CD4-positive, alpha-beta T cell treated with Interleukin-15 for 4 hours (primary cell): ENCODE results near the gene TXLNG.
"Not testable (repeated sequence)": the region's sequence is repeated elsewhere in the genome, so short reads cannot be mapped to it uniquely, and the experiment has no call there.

ENCODE experiments used
- DNase-seq: peaks from one replicate; pipeline ENCODE4 v3.0.0-alpha.2; 2020; ENCODE audit warnings: low spot score

The TXLNG gene

GRCh38 chrX:16786139-16786790 lies at the start of gene TXLNG:
Gene TXLNG (plus strand): TSS chrX:16786466. CDS start chrX:16786488, 22 bp downstream.
- peak; percentile 95 for DNase-seq

DNA sequence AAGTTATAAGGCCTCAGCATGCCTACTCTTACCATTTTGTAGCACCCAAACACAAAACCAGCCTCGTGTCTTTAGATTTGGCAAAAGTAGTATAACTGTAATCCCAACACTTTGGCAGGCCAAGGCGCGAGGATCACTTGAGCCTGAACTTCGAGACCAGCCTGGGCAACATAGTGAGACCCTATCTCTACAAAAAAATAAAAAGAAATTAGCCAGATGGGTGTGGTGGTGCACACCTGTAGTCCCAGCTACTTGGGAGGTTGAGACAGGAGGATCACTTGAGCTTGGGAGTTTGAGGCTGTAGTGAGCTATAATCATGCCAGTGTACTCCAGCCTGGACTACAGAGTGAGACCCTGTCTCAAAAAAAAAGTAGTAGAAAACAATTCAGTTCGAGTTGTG lies 49.2 kb upstream of the TXLNG start:
- DNase-seq = no peak

- no peak for DNase-seq
Observed at GRCh38 chrX:16739574-16739973, 46.7 kb upstream of the TXLNG start.

GRCh38 chrX:16743604-16744325 lies 42.5 kb upstream of the TXLNG start:
- no peak for DNase-seq

DNA sequence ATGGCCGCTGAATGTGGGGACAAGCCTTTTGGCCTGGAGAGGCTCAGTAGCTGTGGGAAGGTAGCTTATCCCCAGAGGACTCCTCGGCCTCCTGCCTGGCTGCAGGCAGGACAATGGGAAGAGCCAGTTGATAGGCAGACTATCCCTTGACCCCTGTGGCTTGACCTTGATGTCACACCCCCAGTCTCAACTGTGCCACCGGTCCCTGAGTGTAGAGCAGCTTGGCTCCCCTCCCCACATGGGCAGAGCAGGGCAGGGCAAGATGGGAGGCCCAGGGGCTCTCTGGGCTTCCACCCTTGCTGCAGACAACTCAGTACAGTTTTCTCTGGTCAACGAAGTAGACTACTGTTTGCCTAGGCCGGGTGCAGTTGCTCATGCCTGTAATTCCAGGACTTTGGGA lies 41.2 kb upstream of the TXLNG start:
- DNase-seq = no peak

GRCh38 chrX:16745659-16746058 lies 40.6 kb upstream of the TXLNG start:
- no peak for DNase-seq

- DNase-seq = no peak
Observed at GRCh38 chrX:16748425-16748824, 37.8 kb upstream of the TXLNG start.

- no peak for DNase-seq
Observed at GRCh38 chrX:16750136-16750535, 36.1 kb upstream of the TXLNG start.

- DNase-seq = no peak
Observed at GRCh38 chrX:16754019-16754418, 32.2 kb upstream of the TXLNG start.

- DNase-seq = no peak
Observed at GRCh38 chrX:16756724-16757123, 29.5 kb upstream of the TXLNG start.

DNA sequence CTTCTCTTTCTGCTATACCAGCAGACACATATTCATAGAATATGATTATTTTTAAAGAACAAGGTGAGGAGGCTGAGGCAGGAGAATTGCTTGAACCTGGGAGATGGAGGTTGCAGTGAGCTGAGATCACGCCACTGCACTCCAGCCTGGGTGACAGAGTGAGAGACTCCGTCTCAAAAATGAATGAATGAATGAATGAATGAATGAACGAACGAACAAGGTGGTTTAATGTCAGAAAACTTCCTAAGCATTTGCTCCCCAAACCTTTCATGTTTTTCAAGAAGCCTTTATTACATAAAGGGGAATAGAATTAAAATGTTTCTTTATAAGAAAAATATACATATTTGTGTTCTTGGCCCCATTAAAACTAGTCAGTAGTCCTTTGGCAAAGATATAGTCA lies 24.8 kb upstream of the TXLNG start:
- not testable (repeated sequence) for DNase-seq

- no peak for DNase-seq
Observed at GRCh38 chrX:16762579-16762978, 23.7 kb upstream of the TXLNG start.

GRCh38 chrX:16765594-16765993 lies 20.7 kb upstream of the TXLNG start:
- DNase-seq = no peak

- DNase-seq = no peak
Observed at GRCh38 chrX:16770970-16771482, 15.2 kb upstream of the TXLNG start.

GRCh38 chrX:16771483-16772398 lies 14.5 kb upstream of the TXLNG start:
- DNase-seq = no peak

- DNase-seq = no peak
Observed at GRCh38 chrX:16772460-16772859, 13.8 kb upstream of the TXLNG start.

GRCh38 chrX:16774746-16775145 lies 11.5 kb upstream of the TXLNG start:
- DNase-seq = no peak

- no peak for DNase-seq
Observed at GRCh38 chrX:16778545-16778944, 7.7 kb upstream of the TXLNG start.

GRCh38 chrX:16778993-16779392 lies 7.3 kb upstream of the TXLNG start:
- DNase-seq = no peak

GRCh38 chrX:16779815-16780214 lies 6.5 kb upstream of the TXLNG start:
- DNase-seq = not testable (repeated sequence)

GRCh38 chrX:16783452-16783851 lies 2.8 kb upstream of the TXLNG start:
- no peak for DNase-seq

GRCh38 chrX:16784440-16784839 lies 1.8 kb upstream of the TXLNG start:
- DNase-seq = not testable (repeated sequence)
